OCI-LY1 (cell line): ENCODE data around the gene RASGRF2.

ENCODE experiments used
- EZH2 ChIP-seq: fragments of 200-600 bp; sonication (generic), shearing (Covaris generic); IDR thresholded peaks from 2 replicates; pipeline ENCODE4 v1.8.0; 2017; ENCODE audit warnings: borderline replicate concordance, mixed run types, mild to moderate bottlenecking, antibody characterized with exemption, low read length, moderate library complexity, mixed read lengths
- TF ChIP-seq, protein P1 (sequence below): fragments of 200-600 bp; sonication (generic), shearing (Covaris generic); IDR thresholded peaks from 2 replicates; pipeline ENCODE4 v1.5.1; 2017; ENCODE audit warnings: mild to moderate bottlenecking, antibody characterized with exemption, low read length, moderate library complexity, mixed read lengths

DNA sequence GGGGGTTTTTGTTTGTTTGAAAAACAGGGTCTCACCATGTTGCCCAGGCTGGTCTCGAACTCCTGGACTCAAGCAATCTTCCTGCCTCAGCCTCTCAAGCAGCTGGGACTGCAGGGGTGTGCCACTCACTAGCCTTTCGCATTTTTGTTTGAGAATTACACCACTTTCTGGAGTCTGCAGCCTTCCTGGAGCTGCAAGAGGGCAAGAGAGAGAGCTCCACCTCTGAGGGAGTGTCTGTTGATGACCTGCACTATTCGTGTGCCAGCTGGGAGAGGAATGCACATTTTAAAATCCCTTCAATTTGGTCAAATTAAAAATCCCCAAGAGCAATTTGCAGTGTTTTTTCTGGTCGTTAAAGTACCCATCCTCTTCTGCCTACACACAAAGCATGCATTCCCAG, 267.9 kb downstream of the RASGRF2 start:
- TF ChIP-seq, protein P1, sequence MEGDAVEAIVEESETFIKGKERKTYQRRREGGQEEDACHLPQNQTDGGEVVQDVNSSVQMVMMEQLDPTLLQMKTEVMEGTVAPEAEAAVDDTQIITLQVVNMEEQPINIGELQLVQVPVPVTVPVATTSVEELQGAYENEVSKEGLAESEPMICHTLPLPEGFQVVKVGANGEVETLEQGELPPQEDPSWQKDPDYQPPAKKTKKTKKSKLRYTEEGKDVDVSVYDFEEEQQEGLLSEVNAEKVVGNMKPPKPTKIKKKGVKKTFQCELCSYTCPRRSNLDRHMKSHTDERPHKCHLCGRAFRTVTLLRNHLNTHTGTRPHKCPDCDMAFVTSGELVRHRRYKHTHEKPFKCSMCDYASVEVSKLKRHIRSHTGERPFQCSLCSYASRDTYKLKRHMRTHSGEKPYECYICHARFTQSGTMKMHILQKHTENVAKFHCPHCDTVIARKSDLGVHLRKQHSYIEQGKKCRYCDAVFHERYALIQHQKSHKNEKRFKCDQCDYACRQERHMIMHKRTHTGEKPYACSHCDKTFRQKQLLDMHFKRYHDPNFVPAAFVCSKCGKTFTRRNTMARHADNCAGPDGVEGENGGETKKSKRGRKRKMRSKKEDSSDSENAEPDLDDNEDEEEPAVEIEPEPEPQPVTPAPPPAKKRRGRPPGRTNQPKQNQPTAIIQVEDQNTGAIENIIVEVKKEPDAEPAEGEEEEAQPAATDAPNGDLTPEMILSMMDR = no peak
- no peak for TF ChIP-seq EZH2
